GM12878 (cell line): ENCODE results near the gene APBB3. TPM values are rescaled to one million over a fixed set of nuclear protein-coding genes. Genes with fewer than 3 reads are reported as not detected.

Experiments
- ATAC-seq: fragments of 200-7000 bp; cut with Tn5 transposase; 3 replicates; pipeline ENCODE4 v1.9.1; 2020; ENCODE audit warnings: mild to moderate bottlenecking, moderate library complexity
- BruUV-seq: library from RNA; stranded (reverse); fragments of 400-500 nt; replicated peaks from 2 replicates; lab custom pipeline; 2021; lab: Mats Ljungman, UMichigan
- CTCF ChIA-PET: fragments of 300-600 bp; sonication (Branson Sonifier 250); formaldehyde crosslinking; extraction: SDS; loops from one replicate; lab custom pipeline; 2021; ENCODE audit warnings: inconsistent platforms; lab: Yijun Ruan, JAX
- POLR2A ChIA-PET: fragments of 350-600 bp; formaldehyde crosslinking; extraction: SDS; loops from one replicate; lab custom pipeline; 2021; ENCODE audit warnings: inconsistent platforms; lab: Charles Lee
- RAD21 ChIA-PET: fragments of 300-600 bp; sonication (Branson Sonifier 250); formaldehyde crosslinking; loops from one replicate; lab custom pipeline; 2023; ENCODE audit warnings: antibody characterized with exemption; ENCODE audit not compliant: unreplicated experiment; lab: Charles Lee
- SMC1A ChIA-PET: fragments of 300-600 bp; sonication (Branson Sonifier 250); formaldehyde crosslinking; loops from one replicate; lab custom pipeline; 2023; ENCODE audit not compliant: unreplicated experiment, uncharacterized antibody; lab: Charles Lee
- DNase-seq: peaks from one replicate; pipeline ENCODE4 v3.0.0-alpha.2; 2011; ENCODE audit warnings: low read depth, low spot score
- FAIRE-seq: peaks from 3 replicates; lab custom pipeline; 2011; peaks lifted over from hg19 to GRCh38; lab: Jason Lieb, UNC
- H2AFZ ChIP-seq: 2 replicates; pipeline ENCODE4 v1.6.0; 2011; ENCODE audit warnings: low read depth, low read length, control low read depth; ENCODE audit not compliant: control insufficient read depth
- H3K27ac ChIP-seq: 2 replicates; pipeline ENCODE4 v1.5.1; 2011; ENCODE audit warnings: control low read depth; ENCODE audit not compliant: control insufficient read depth, insufficient read depth
- H3K27me3 ChIP-seq, 2 experiments: replicated peaks in 1 of 2; 2 replicates each; pipeline versions ENCODE4 v1.6.0 to v1.6.1; 2011; ENCODE audit warnings: low read length in 1 of 2; ENCODE audit not compliant: control insufficient read depth in 2 of 2, insufficient read depth in 2 of 2
- H3K36me3 ChIP-seq, 2 experiments: 2 replicates each; pipeline ENCODE4 v1.5.1; 2011; ENCODE audit warnings: low read length in 1 of 2; ENCODE audit not compliant: control insufficient read depth in 2 of 2, insufficient read depth in 2 of 2
- H3K4me1 ChIP-seq: 2 replicates; pipeline ENCODE4 v1.6.1; 2011; ENCODE audit warnings: mild to moderate bottlenecking, low read length, moderate library complexity, mixed read lengths; ENCODE audit not compliant: control insufficient read depth, insufficient read depth
- H3K4me2 ChIP-seq: 2 replicates; pipeline ENCODE4 v1.6.0; 2011; ENCODE audit warnings: control low read depth; ENCODE audit not compliant: control insufficient read depth, insufficient read depth
- H3K4me3 ChIP-seq: fragments of 200-600 bp; sonication (generic); 2 replicates; pipeline ENCODE4 v1.5.1; 2016
- H3K79me2 ChIP-seq: 2 replicates; pipeline ENCODE4 v1.6.0; 2011; ENCODE audit warnings: low read length; ENCODE audit not compliant: control insufficient read depth, insufficient read depth
- H3K9ac ChIP-seq: 2 replicates; pipeline ENCODE4 v1.8.0; 2011; ENCODE audit warnings: low read length, control low read depth, mixed read lengths; ENCODE audit not compliant: control insufficient read depth, insufficient read depth
- H3K9me3 ChIP-seq: replicated peaks from 3 replicates; pipeline ENCODE4 v1.5.1; 2011; ENCODE audit warnings: mild to moderate bottlenecking, low read length; ENCODE audit not compliant: control insufficient read depth, insufficient read depth
- H4K20me1 ChIP-seq: 2 replicates; pipeline ENCODE4 v1.6.0; 2011; ENCODE audit not compliant: control insufficient read depth, insufficient read depth
- CBX5 ChIP-seq: sonication (generic); IDR thresholded peaks from 2 replicates; pipeline ENCODE4 v1.6.1; 2016; ENCODE audit warnings: low read depth, moderate library complexity, mild to moderate bottlenecking, inconsistent platforms
- GABPA ChIP-seq: IDR thresholded peaks from 2 replicates; pipeline ENCODE4 v1.6.1; 2014; ENCODE audit warnings: antibody characterized with exemption, low read depth, mild to moderate bottlenecking, inconsistent platforms
- IKZF1 ChIP-seq: fragments of 450-650 bp; conservative IDR thresholded peaks from 2 replicates; pipeline ENCODE4 v1.6.1; 2017; ENCODE audit warnings: antibody characterized with exemption, mild to moderate bottlenecking
- RBBP5 ChIP-seq: fragments of 200-600 bp; sonication (generic); conservative IDR thresholded peaks from 2 replicates; pipeline ENCODE4 v1.6.1; 2016
- WGBS: methylation state at CpG from one replicate; pipeline ENCODE4 v1.1.6; 2016; ENCODE audit warnings: low lambda C conversion rate; ENCODE audit not compliant: insufficient replicate concordance, insufficient coverage; ENCODE audit errors: missing lambda C conversion rate; 5-methylcytosine and 5-hydroxymethylcytosine counted together
- in situ Hi-C: fragments of 300-500 bp; cut with MboI; formaldehyde crosslinking; loops from 9 replicates; pipeline ENCODE4 v1.14.3; 2018; ENCODE audit warnings: mixed read lengths
- intact Hi-C: fragments of 100-400 bp; cut with micrococcal nuclease; formaldehyde crosslinking; loops from one replicate; pipeline ENCODE4 v1.14.2; 2022; ENCODE audit not compliant: unreplicated experiment
- polyA plus RNA-seq, 11 experiments: library from polyadenylated mRNA; depleted of rRNA in 4 of 11; unstranded in 6 of 11; stranded (reverse) in 5 of 11; fragments of >200 nt; fragmentation: Nextera tagmentation in 4 of 11; fragmentation: Illumina TruSeq in 1 of 11; extraction: Ambion mirVana in 4 of 11; extraction: Trizol in 1 of 11; gene quantifications; 1 replicate in 1 of 11; 2 replicates in 10 of 11; pipeline versions ENCODE4 v1.2.1 to v1.2.3, GENCODE V29; 2011 to 2016; ENCODE audit warnings: inconsistent platforms in 2 of 11, missing spikeins in 2 of 11, low read depth in 1 of 11
- total RNA-seq, 4 experiments: library from RNA; depleted of rRNA in 3 of 4; stranded (reverse); fragments of >200 nt in 3 of 4; fragmentation: Illumina TruSeq in 1 of 4; extraction: Trizol in 1 of 4; gene quantifications; 2 replicates each; pipeline versions ENCODE4 v1.2.1 to v1.2.3, GENCODE V29; 2013 to 2021
- TF ChIP-seq, protein P1 (sequence below): fragments of 450-650 bp; formaldehyde crosslinking; IDR thresholded peaks from 2 replicates; pipeline ENCODE4 v1.5.0; 2022; ENCODE audit warnings: mild to moderate bottlenecking, missing genetic modification characterization
- TF ChIP-seq, protein P2 (sequence below): fragments of 450-650 bp; formaldehyde crosslinking; IDR thresholded peaks from 2 replicates; pipeline ENCODE4 v1.4.0; 2022; ENCODE audit warnings: mild to moderate bottlenecking, moderate library complexity
- TF ChIP-seq, protein P3 (sequence below): fragments of 150-350 bp; IDR thresholded peaks from 2 replicates; pipeline ENCODE4 v1.6.1; 2016; ENCODE audit warnings: low read depth, low read length

The APBB3 gene
- total and polyA plus RNA-seq, 10 of the 15 experiments (the other 5 are each of a cell fraction or from before 2014, with no cell fraction given) = 0.35 to 33.3 (median 14.3) TPM

DNA sequence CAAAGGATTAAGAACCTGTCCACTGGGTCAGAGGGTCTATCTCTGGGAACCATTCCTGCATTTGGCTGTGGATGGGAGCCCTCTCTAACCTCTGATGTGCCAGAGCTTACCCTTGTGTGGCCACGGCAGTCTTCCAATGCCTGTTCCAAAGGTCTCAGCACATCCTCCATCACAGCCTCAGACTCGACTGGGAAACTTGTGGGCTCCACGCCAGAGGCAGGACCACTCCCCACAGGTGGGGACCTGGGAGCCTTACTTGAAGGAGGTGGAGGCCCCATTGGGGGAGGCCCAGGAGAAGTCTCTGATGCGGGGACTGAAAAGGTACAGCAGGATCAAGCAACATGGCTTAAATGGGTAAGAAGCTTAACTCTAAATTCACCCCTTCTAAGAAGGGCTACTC, 12.5 kb downstream of the APBB3 start:
- Histone ChIP-seq H3K4me2 (no peak overlapping the region), H2AFZ (no peak overlapping the region), H3K4me1 (peaks cover 34% of the 10 kb centered on the region), H3K79me2 (peaks cover 43% of the 10 kb centered on the region), H3K9ac (no peak overlapping the region), H3K9me3 (no peaks in the 10 kb centered on the region), H4K20me1 (no peaks in the 10 kb centered on the region), H3K36me3 (peaks cover 18 to 36% of the 10 kb centered on the region in 2 experiments), H3K27ac (no peak overlapping the region), H3K4me3 (no peak overlapping the region), H3K27me3 (no peaks in the 10 kb centered on the region)
- ChIA-PET SMC1A (interaction anchor here (1.2 to 1.6 kb wide), 4 partner anchors 8 to 87 kb away, joined by 3 to 5 read pairs (median 4); partner anchors contain the start of gene TMCO6), RAD21 (interaction anchor here (1.3 kb wide), 1 partner anchor 83 kb away, joined by 4 read pairs; no protein-coding TSS in a partner anchor), CTCF (no interaction called here), POLR2A (interaction anchor here (0.6 to 0.7 kb wide), 2 partner anchors 20 to 104 kb away, joined by 3 read pairs; no protein-coding TSS in a partner anchor)
- ATAC-seq (no peak), FAIRE-seq (no peak), DNase-seq (no peak)
- in situ Hi-C loops = no loop called here
- intact Hi-C loops = loop anchor here (5.0 kb wide), 1 partner anchor 150 kb away; the partner anchor contains the start of gene ANKHD1
- BruUV-seq = no TSS peak
- 100% methylated on average over 4 of the region's 4 CpGs for WGBS
- TF ChIP-seq IKZF1 (no peak), GABPA (no peak), RBBP5 (no peak), CBX5 (no peak)
- TF ChIP-seq, protein P1, sequence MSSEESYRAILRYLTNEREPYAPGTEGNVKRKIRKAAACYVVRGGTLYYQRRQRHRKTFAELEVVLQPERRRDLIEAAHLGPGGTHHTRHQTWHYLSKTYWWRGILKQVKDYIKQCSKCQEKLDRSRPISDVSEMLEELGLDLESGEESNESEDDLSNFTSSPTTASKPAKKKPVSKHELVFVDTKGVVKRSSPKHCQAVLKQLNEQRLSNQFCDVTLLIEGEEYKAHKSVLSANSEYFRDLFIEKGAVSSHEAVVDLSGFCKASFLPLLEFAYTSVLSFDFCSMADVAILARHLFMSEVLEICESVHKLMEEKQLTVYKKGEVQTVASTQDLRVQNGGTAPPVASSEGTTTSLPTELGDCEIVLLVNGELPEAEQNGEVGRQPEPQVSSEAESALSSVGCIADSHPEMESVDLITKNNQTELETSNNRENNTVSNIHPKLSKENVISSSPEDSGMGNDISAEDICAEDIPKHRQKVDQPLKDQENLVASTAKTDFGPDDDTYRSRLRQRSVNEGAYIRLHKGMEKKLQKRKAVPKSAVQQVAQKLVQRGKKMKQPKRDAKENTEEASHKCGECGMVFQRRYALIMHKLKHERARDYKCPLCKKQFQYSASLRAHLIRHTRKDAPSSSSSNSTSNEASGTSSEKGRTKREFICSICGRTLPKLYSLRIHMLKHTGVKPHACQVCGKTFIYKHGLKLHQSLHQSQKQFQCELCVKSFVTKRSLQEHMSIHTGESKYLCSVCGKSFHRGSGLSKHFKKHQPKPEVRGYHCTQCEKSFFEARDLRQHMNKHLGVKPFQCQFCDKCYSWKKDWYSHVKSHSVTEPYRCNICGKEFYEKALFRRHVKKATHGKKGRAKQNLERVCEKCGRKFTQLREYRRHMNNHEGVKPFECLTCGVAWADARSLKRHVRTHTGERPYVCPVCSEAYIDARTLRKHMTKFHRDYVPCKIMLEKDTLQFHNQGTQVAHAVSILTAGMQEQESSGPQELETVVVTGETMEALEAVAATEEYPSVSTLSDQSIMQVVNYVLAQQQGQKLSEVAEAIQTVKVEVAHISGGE = no peak
- TF ChIP-seq, protein P2, sequence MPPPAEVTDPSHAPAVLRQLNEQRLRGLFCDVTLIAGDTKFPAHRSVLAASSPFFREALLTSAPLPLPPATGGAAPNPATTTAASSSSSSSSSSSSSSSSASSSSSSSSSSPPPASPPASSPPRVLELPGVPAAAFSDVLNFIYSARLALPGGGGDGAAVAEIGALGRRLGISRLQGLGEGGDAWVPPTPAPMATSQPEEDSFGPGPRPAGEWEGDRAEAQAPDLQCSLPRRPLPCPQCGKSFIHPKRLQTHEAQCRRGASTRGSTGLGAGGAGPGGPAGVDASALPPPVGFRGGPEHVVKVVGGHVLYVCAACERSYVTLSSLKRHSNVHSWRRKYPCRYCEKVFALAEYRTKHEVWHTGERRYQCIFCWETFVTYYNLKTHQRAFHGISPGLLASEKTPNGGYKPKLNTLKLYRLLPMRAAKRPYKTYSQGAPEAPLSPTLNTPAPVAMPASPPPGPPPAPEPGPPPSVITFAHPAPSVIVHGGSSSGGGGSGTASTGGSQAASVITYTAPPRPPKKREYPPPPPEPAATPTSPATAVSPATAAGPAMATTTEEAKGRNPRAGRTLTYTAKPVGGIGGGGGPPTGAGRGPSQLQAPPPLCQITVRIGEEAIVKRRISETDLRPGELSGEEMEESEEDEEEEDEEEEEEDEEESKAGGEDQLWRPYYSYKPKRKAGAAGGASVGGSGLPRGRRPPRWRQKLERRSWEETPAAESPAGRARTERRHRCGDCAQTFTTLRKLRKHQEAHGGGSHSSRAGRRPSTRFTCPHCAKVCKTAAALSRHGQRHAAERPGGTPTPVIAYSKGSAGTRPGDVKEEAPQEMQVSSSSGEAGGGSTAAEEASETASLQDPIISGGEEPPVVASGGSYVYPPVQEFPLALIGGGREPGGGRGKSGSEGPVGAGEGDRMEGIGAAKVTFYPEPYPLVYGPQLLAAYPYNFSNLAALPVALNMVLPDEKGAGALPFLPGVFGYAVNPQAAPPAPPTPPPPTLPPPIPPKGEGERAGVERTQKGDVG = no peak
- TF ChIP-seq, protein P3, sequence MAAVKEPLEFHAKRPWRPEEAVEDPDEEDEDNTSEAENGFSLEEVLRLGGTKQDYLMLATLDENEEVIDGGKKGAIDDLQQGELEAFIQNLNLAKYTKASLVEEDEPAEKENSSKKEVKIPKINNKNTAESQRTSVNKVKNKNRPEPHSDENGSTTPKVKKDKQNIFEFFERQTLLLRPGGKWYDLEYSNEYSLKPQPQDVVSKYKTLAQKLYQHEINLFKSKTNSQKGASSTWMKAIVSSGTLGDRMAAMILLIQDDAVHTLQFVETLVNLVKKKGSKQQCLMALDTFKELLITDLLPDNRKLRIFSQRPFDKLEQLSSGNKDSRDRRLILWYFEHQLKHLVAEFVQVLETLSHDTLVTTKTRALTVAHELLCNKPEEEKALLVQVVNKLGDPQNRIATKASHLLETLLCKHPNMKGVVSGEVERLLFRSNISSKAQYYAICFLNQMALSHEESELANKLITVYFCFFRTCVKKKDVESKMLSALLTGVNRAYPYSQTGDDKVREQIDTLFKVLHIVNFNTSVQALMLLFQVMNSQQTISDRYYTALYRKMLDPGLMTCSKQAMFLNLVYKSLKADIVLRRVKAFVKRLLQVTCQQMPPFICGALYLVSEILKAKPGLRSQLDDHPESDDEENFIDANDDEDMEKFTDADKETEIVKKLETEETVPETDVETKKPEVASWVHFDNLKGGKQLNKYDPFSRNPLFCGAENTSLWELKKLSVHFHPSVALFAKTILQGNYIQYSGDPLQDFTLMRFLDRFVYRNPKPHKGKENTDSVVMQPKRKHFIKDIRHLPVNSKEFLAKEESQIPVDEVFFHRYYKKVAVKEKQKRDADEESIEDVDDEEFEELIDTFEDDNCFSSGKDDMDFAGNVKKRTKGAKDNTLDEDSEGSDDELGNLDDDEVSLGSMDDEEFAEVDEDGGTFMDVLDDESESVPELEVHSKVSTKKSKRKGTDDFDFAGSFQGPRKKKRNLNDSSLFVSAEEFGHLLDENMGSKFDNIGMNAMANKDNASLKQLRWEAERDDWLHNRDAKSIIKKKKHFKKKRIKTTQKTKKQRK = no peak
